ACC112 (cell line): ENCODE measurements around the gene ADGRG7.

ENCODE experiments used
- H2AFZ ChIP-seq: fragments of 200-600 bp; sonication (generic); one replicate; pipeline ENCODE4 v1.6.0; 2017; ENCODE audit warnings: antibody characterized with exemption, low read length; ENCODE audit not compliant: unreplicated experiment
- H3K27ac ChIP-seq: fragments of 200-600 bp; sonication (generic); 2 replicates; pipeline ENCODE4 v1.5.1; 2014; ENCODE audit warnings: low read depth, mild to moderate bottlenecking, antibody characterized with exemption, low read length, moderate library complexity
- H3K27me3 ChIP-seq: fragments of 200-600 bp; sonication (generic); 2 replicates; pipeline ENCODE4 v1.6.1; 2014; ENCODE audit warnings: mild to moderate bottlenecking, antibody characterized with exemption, low read length, moderate library complexity, mixed read lengths; ENCODE audit not compliant: insufficient read depth
- H3K36me3 ChIP-seq: fragments of 200-600 bp; sonication (generic); 2 replicates; pipeline ENCODE4 v1.6.1; 2016; ENCODE audit warnings: mild to moderate bottlenecking, antibody characterized with exemption, low read length, moderate library complexity, mixed read lengths; ENCODE audit not compliant: insufficient read depth
- H3K4me1 ChIP-seq: fragments of 200-600 bp; sonication (generic); one replicate; pipeline ENCODE4 v1.6.1; 2016; ENCODE audit warnings: low read length, mixed read lengths; ENCODE audit not compliant: insufficient read depth, unreplicated experiment, control insufficient read depth
- H3K4me3 ChIP-seq: fragments of 200-600 bp; sonication (generic); 2 replicates; pipeline ENCODE4 v1.5.1; 2014; ENCODE audit warnings: mild to moderate bottlenecking, low read depth, low read length
- H3K79me2 ChIP-seq: fragments of 200-600 bp; sonication (generic); one replicate; pipeline ENCODE4 v1.6.0; 2016; ENCODE audit warnings: low read length; ENCODE audit not compliant: control insufficient read depth, unreplicated experiment, insufficient read depth

ADGRG7 gene

GRCh38 chr3:100600181-100601042, 9.0 kb upstream of the ADGRG7 start:
- Histone ChIP-seq H3K27me3 (no peaks in the 10 kb centered on the region), H3K4me1 (peaks cover 17% of the 10 kb centered on the region), H2AFZ (no peak overlapping the region), H3K4me3 (no peak overlapping the region), H3K79me2 (no peaks in the 10 kb centered on the region), H3K36me3 (no peaks in the 10 kb centered on the region), H3K27ac (no peak overlapping the region)

GRCh38 chr3:100602506-100603444, 6.6 kb upstream of the ADGRG7 start:
- no peaks in the 10 kb centered on the region for H3K27me3 ChIP-seq
- no peaks in the 10 kb centered on the region for H3K36me3 ChIP-seq
- H3K79me2 ChIP-seq: no peaks in the 10 kb centered on the region
- H2AFZ ChIP-seq: peak overlapping the region; percentile 79
- H3K4me3 ChIP-seq: peak overlapping the region; percentile 26; the same call in 1 of the 2 replicates
- H3K27ac ChIP-seq: no peak overlapping the region
- peaks cover 17% of the 10 kb centered on the region for H3K4me1 ChIP-seq

GRCh38 chr3:100603469-100603868, 5.9 kb upstream of the ADGRG7 start:
- no peak overlapping the region for H3K27ac ChIP-seq
- H2AFZ ChIP-seq: peak overlapping the region; percentile 79
- H3K4me3 ChIP-seq: peak overlapping the region; percentile 26; the same call in 1 of the 2 replicates
- H3K4me1 ChIP-seq: peaks cover 17% of the 10 kb centered on the region
- no peaks in the 10 kb centered on the region for H3K79me2 ChIP-seq
- no peaks in the 10 kb centered on the region for H3K27me3 ChIP-seq
- no peaks in the 10 kb centered on the region for H3K36me3 ChIP-seq

- peaks cover 17% of the 10 kb centered on the region for H3K4me1 ChIP-seq
- no peak overlapping the region for H2AFZ ChIP-seq
- no peak overlapping the region for H3K27ac ChIP-seq
- H3K27me3 ChIP-seq: no peaks in the 10 kb centered on the region
- H3K36me3 ChIP-seq: no peaks in the 10 kb centered on the region
- H3K4me3 ChIP-seq: no peak overlapping the region
- no peaks in the 10 kb centered on the region for H3K79me2 ChIP-seq
Measured at GRCh38 chr3:100605358-100605757, 4.0 kb upstream of the ADGRG7 start.

- Histone ChIP-seq H3K27ac (no peak overlapping the region), H2AFZ (no peak overlapping the region), H3K4me1 (peaks cover 17% of the 10 kb centered on the region), H3K36me3 (no peaks in the 10 kb centered on the region), H3K4me3 (no peak overlapping the region), H3K79me2 (no peaks in the 10 kb centered on the region), H3K27me3 (0 out of 2 replicates have a peak, but pooled peaks cover 3% of the 10 kb centered on the region)
Measured at GRCh38 chr3:100606894-100607512, 2.4 kb upstream of the ADGRG7 start.

- H3K4me1 ChIP-seq: no peaks in the 10 kb centered on the region
- no peaks in the 10 kb centered on the region for H3K36me3 ChIP-seq
- H3K27ac ChIP-seq: no peak overlapping the region
- no peak overlapping the region for H3K4me3 ChIP-seq
- H3K27me3 ChIP-seq: 0 out of 2 replicates have a peak, but pooled peaks cover 3% of the 10 kb centered on the region
- no peak overlapping the region for H2AFZ ChIP-seq
- H3K79me2 ChIP-seq: no peaks in the 10 kb centered on the region
Measured at GRCh38 chr3:100609963-100610362, 562 bp downstream of the ADGRG7 start.

GRCh38 chr3:100611221-100611620, 1.8 kb downstream of the ADGRG7 start:
- Histone ChIP-seq H3K4me1 (no peaks in the 10 kb centered on the region), H3K36me3 (no peaks in the 10 kb centered on the region), H2AFZ (no peak overlapping the region), H3K4me3 (no peak overlapping the region), H3K27ac (no peak overlapping the region), H3K27me3 (0 out of 2 replicates have a peak, but pooled peaks cover 3% of the 10 kb centered on the region), H3K79me2 (no peaks in the 10 kb centered on the region)

GRCh38 chr3:100613721-100614390, 4.5 kb downstream of the ADGRG7 start:
- 0 out of 2 replicates have a peak, but pooled peaks cover 3% of the 10 kb centered on the region for H3K27me3 ChIP-seq
- no peaks in the 10 kb centered on the region for H3K79me2 ChIP-seq
- no peaks in the 10 kb centered on the region for H3K4me1 ChIP-seq
- 0 out of 2 replicates have a peak overlapping the region, but pooled peaks have one; percentile 23 for H3K4me3 ChIP-seq
- no peak overlapping the region for H3K27ac ChIP-seq
- no peaks in the 10 kb centered on the region for H3K36me3 ChIP-seq
- peak overlapping the region; percentile 83 for H2AFZ ChIP-seq

GRCh38 chr3:100614941-100615340, 5.5 kb downstream of the ADGRG7 start:
- H3K4me1 ChIP-seq: no peaks in the 10 kb centered on the region
- no peak overlapping the region for H3K27ac ChIP-seq
- no peak overlapping the region for H2AFZ ChIP-seq
- H3K79me2 ChIP-seq: no peaks in the 10 kb centered on the region
- no peak overlapping the region for H3K4me3 ChIP-seq
- H3K27me3 ChIP-seq: 0 out of 2 replicates have a peak, but pooled peaks cover 3% of the 10 kb centered on the region
- H3K36me3 ChIP-seq: no peaks in the 10 kb centered on the region

GRCh38 chr3:100615684-100616083, 6.3 kb downstream of the ADGRG7 start:
- H3K4me1 ChIP-seq: no peaks in the 10 kb centered on the region
- H3K79me2 ChIP-seq: no peaks in the 10 kb centered on the region
- 0 out of 2 replicates have a peak, but pooled peaks cover under 1% of the 10 kb centered on the region for H3K27me3 ChIP-seq
- H2AFZ ChIP-seq: no peak overlapping the region
- H3K27ac ChIP-seq: no peak overlapping the region
- H3K4me3 ChIP-seq: no peak overlapping the region
- H3K36me3 ChIP-seq: no peaks in the 10 kb centered on the region
